Measurements from ENCODE around the gene PTPRE.
A peak's percentile ranks its signal among the peaks of the same experiment; 100 is the strongest.

The PTPRE gene

GRCh38 chr10:128125416-128125943, 218.6 kb downstream of the PTPRE start:
- peak; percentile 36 for DNase-seq (ENCODE audit: low spot score)

DNA sequence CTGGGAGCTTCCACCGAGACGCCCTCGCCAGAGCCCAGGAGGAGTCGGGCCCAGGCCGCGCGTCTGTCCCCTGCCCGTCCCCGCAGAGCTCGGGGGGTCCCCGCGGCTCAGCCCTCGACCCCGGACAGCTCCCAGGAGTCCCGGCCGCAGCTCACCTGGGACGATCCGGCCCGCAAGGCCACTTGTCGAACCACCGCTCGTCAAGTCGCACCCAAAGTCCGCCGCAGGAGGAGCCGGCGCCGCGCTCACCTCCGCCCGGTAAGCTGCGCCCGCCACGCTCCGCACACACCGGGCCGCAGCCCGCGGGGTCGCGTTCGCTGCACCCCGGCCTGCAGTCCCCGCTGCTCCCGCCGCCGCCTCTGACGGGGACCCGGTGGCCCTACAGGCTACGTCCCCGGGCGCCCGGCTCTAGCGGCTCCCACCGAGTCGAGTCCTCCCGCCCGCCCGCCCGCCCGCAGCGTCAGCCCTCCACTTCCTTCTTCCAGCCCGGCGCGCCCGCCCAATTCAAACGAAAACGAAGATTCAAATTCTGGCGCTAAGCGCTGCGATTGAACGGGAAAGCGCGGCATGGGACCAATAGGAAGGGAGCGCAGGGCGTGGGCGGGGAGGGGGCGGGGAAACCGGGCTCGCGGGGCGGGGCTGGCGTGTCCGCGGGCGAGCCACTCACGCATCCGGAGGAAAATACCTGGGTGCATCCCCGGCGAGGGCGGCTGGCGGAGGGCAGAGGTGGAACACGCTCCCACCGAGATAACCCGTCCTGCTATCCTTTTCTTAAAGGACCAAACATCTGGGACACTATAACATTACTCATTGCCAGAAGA, 219.3 kb downstream of the PTPRE start, which contains the start of gene MKI67:
Gene MKI67 (minus strand): TSS at position 480 of the 821 bp plus-strand sequence. CDS start 756 bp downstream, outside the sequence.
- peak; percentile 95 for DNase-seq (ENCODE audit: low spot score)

GRCh38 chr10:128128582-128128981, 221.7 kb downstream of the PTPRE start:
- no peak for DNase-seq (ENCODE audit: low spot score)

- DNase-seq (ENCODE audit: low spot score), result no peak
Measured at GRCh38 chr10:128130051-128130450, 223.1 kb downstream of the PTPRE start.

All from germinal center (tissue), 1 donor.